ENCODE measurements around the gene CLEC5A.
"Not testable (repeated sequence)": the region's sequence is repeated elsewhere in the genome, so short reads cannot be mapped to it uniquely, and the experiment has no call there.

Gene CLEC5A

GRCh38 chr7:141991140-141991539 is 44.4 kb upstream of the CLEC5A start (continued):
- no peak for TF ChIP-seq ZNF785 (tag by site-specific recombination; IDR thresholded peaks at IDR 0.05)
- TF ChIP-seq ZNF488 (tag by site-specific recombination; IDR thresholded peaks at IDR 0.05): no peak
- TF ChIP-seq ZNF174 (tag by site-specific recombination; IDR thresholded peaks at IDR 0.05): no peak
- no peak for TF ChIP-seq INSM2 (tag by site-specific recombination; IDR thresholded peaks at IDR 0.05)
- no peak for TF ChIP-seq MZF1 (tag by site-specific recombination; IDR thresholded peaks at IDR 0.05; ENCODE audit: borderline replicate concordance)
- TF ChIP-seq ZNF623 (tag by site-specific recombination; IDR thresholded peaks at IDR 0.05): no peak
- no peak for TF ChIP-seq ZIC2 (tag by site-specific recombination; IDR thresholded peaks at IDR 0.05)
- TF ChIP-seq PRDM6 (tag by site-specific recombination; IDR thresholded peaks at IDR 0.05): no peak

- Histone ChIP-seq H3K36me3 (ENCODE audit: control insufficient read depth in 2 of 2, insufficient read depth in 1 of 2, low read length in 2 of 2) (no peaks in the 10 kb centered on the region), H3K4me3 (ENCODE audit: low read depth, low read length) (no peak overlapping the region), H3K4me1 (ENCODE audit: control insufficient read depth, insufficient read depth, low read length) (no peaks in the 10 kb centered on the region), H3K9me3 (ENCODE audit: control insufficient read depth, insufficient read depth, low read depth, low read length) (no peaks in the 10 kb centered on the region), H3K27ac (ENCODE audit: extremely low read depth, low read depth, low read length) (no peak overlapping the region)
- ChIA-PET POLR2A (no interaction called here), CTCF (interaction anchor here (1.8 kb wide), 1 partner anchor 14 kb away, joined by 6 read pairs; no protein-coding TSS in a partner anchor)
- TF ChIP-seq ZNF510 (tag by site-specific recombination; IDR thresholded peaks at IDR 0.05; ENCODE audit: insufficient replicate concordance) (no peak), MZF1 (tag by site-specific recombination; IDR thresholded peaks at IDR 0.05; ENCODE audit: borderline replicate concordance) (no peak), ZNF398 (tag by site-specific recombination; IDR thresholded peaks at IDR 0.05) (no peak), AEBP2 (tag by site-specific recombination; IDR thresholded peaks at IDR 0.05; ENCODE audit: borderline replicate concordance) (no peak), ZNF488 (tag by site-specific recombination; IDR thresholded peaks at IDR 0.05) (no peak), ZNF654 (tag by site-specific recombination; IDR thresholded peaks at IDR 0.05; ENCODE audit: low read depth) (no peak), ZNF600 (tag by site-specific recombination; IDR thresholded peaks at IDR 0.05) (no peak)
Measured at GRCh38 chr7:141990011-141990725, 43.4 kb upstream of the CLEC5A start.

GRCh38 chr7:141987803-141988202 is 41.0 kb upstream of the CLEC5A start:
- H3K4me3 ChIP-seq (ENCODE audit: low read depth, low read length); H3K9me3 ChIP-seq (ENCODE audit: control insufficient read depth, insufficient read depth, low read depth, low read length); POLR2A ChIA-PET; CTCF ChIA-PET; H3K36me3 ChIP-seq (ENCODE audit: control insufficient read depth in 2 of 2, insufficient read depth in 1 of 2, low read length in 2 of 2); H3K4me1 ChIP-seq (ENCODE audit: control insufficient read depth, insufficient read depth, low read length); H3K27ac ChIP-seq (ENCODE audit: extremely low read depth, low read depth, low read length): not testable (repeated sequence)

All from HEK293 (cell line).